Heart right ventricle (tissue), 16 donors: Measurements from ENCODE around the gene HNMT. TPM values are rescaled to one million over a fixed set of nuclear protein-coding genes. Genes with fewer than 3 reads are reported as not detected.
"Not testable (repeated sequence)": the region's sequence is repeated elsewhere in the genome, so short reads cannot be mapped to it uniquely, and the experiment has no call there.

Experiments
- ATAC-seq, 8 donors: fragments of 200-7000 bp; cut with Tn5 transposase; one replicate each; pipeline ENCODE4 v1.9.1; 2020; ENCODE audit warnings: mild to moderate bottlenecking in 8 of 8, moderate library complexity in 8 of 8, moderate number of reproducible peaks in 1 of 8
- DNase-seq, 2 donors: peaks; one replicate each; pipeline ENCODE4 v3.0.0-alpha.2; 2020
- H3K27ac ChIP-seq, 10 donors: fragments of 200-600 bp; sonication (generic) in 2 of 10; one replicate each; pipeline versions ENCODE4 v1.5.0 to v1.8.0; 2020 to 2022; ENCODE audit warnings: mild to moderate bottlenecking in 3 of 10
- H3K27me3 ChIP-seq, 7 donors: fragments of 200-600 bp; one replicate each; pipeline ENCODE4 v1.8.0; 2021 to 2022; ENCODE audit warnings: mild to moderate bottlenecking in 2 of 7
- H3K36me3 ChIP-seq, 9 donors: fragments of 200-600 bp; sonication (generic) in 1 of 9; one replicate each; pipeline versions ENCODE4 v1.5.0 to v1.8.0; 2020 to 2022; ENCODE audit warnings: mild to moderate bottlenecking in 2 of 9
- H3K4me1 ChIP-seq, 9 donors: fragments of 200-600 bp; sonication (generic) in 1 of 9; one replicate each; pipeline versions ENCODE4 v1.5.0 to v1.8.0; 2020 to 2022; ENCODE audit warnings: mild to moderate bottlenecking in 4 of 9
- H3K4me3 ChIP-seq, 10 donors: fragments of 200-600 bp; sonication (generic) in 2 of 10; one replicate each; pipeline versions ENCODE4 v1.5.0 to v1.8.0; 2020 to 2022; ENCODE audit warnings: mild to moderate bottlenecking in 7 of 10, moderate library complexity in 2 of 10
- H3K9me3 ChIP-seq, 11 donors: fragments of 200-600 bp in 10 of 11; sonication (generic) in 2 of 11; one replicate each; pipeline versions ENCODE4 v1.5.0 to v1.8.0; 2013 to 2022; ENCODE audit warnings: mild to moderate bottlenecking in 2 of 11, control low read depth in 1 of 11, moderate library complexity in 1 of 11
- CTCF ChIP-seq, 9 donors: fragments of 200-600 bp; sonication (generic) in 2 of 9; IDR thresholded peaks; one replicate each; pipeline versions ENCODE4 v1.5.0 to v1.8.0; 2021 to 2022; ENCODE audit warnings: antibody characterized with exemption in 9 of 9, mild to moderate bottlenecking in 5 of 9, moderate library complexity in 1 of 9
- WGBS, 2 donors: extraction: QIAGEN DNeasy Blood & Tissue Kit; methylation state at CpG; one replicate each; pipeline ENCODE4 v1.1.7; 2013; ENCODE audit warnings: inconsistent platforms in 1 of 2; 5-methylcytosine and 5-hydroxymethylcytosine counted together
- intact Hi-C, 10 donors: fragments of 100-400 bp; cut with DNase I; formaldehyde crosslinking; loops; one replicate each; pipeline versions ENCODE4 v1.11.1 to v1.14.2; 2022
- polyA plus RNA-seq, 2 donors: library from polyadenylated mRNA; stranded (reverse); fragments of 200-250 nt; gene quantifications; one replicate each; pipeline ENCODE4 v1.2.3, GENCODE V29; 2013
- total RNA-seq, 10 donors: library from RNA; stranded (reverse); fragmentation: NEBNext Ultra II Directional in 3 of 10; extraction: Animal tissue kit (Norgen Biotek cat#: 25700) in 3 of 10; gene quantifications; one replicate each; pipeline versions ENCODE4 v1.2.1 to v1.2.4, GENCODE V29; 2021 to 2023
- donor health status: Arrhythmogenic right ventricular cardiomyopathy.
- donor health status: ischemic (EF 13 %, LVEDD 7.1; RV severe dilation, severe dysfunction).
- donor health status: healthy with polysubstance abuse.
- donor health status: DM: no; HTN: yes; CAD: no.
- donor health status: DM: no; HTN: no; CAD: no.
- donor health status: ischemic (EF 25% LVEDD 6.9; RV normal size, moderate dysfunction).
- donor health status: ischemic (EF 25% LVEDD 5.7; RV mildly dilated, moderate dysfunction).
- donor health status: healthy.
- donor health status: DM: yes; HTN: yes; CAD: no.
- donor health status: Ischemic cardiomyopathy.
- donor health status: ischemic (EF 35%, LVEDD 5.7; RV mildly dilated, moderate dysfunction).
- donor health status: nonischemic (EF 11% LVEDD 7.7; RV severe dilation, severe dysfunction).
- donor health status: DM: yes; HTN: yes; CAD: no.
- donor health status: PGD.
- donor health status: ischemic (EF 29% LVEDD 5.4; RV normal size, mild dysfunction).
- donor health status: nonischemic (EF 23%, LVEDD 6.1; RV moderate dilation, normal function).

HNMT gene
- total and polyA plus RNA-seq, 12 donors = 7.2 to 24.9 (median 10.6) TPM

- TF ChIP-seq CTCF (IDR thresholded peaks at IDR 0.05) = no peak
- Histone ChIP-seq H3K27ac (peak overlapping the region in 8 of 10 donors; percentile 16 to 90 (median 36)), H3K27me3 (no peaks in the 10 kb centered on the region), H3K4me3 (no peak overlapping the region), H3K4me1 (peaks cover 0 to 37% (median 12%) of the 10 kb centered on the region in 9 donors), H3K9me3 (no peaks in the 10 kb centered on the region), H3K36me3 (peaks cover 0 to 33% (median 0%) of the 10 kb centered on the region in 9 donors)
- 0 to 2% methylated on average over 1 of the region's 1 CpG for WGBS, 2 donors
- peak in 1 of 2 donors; percentile 41 for DNase-seq
- ATAC-seq = peak; percentile 77 to 94 (median 88)
- intact Hi-C loops = loop anchor here in 1 of 10 donors (10.0 kb wide), 1 partner anchor 105 kb away; no protein-coding TSS in a partner anchor
Measured at GRCh38 chr2:137969418-137969765, 5.1 kb downstream of the HNMT start.

DNA sequence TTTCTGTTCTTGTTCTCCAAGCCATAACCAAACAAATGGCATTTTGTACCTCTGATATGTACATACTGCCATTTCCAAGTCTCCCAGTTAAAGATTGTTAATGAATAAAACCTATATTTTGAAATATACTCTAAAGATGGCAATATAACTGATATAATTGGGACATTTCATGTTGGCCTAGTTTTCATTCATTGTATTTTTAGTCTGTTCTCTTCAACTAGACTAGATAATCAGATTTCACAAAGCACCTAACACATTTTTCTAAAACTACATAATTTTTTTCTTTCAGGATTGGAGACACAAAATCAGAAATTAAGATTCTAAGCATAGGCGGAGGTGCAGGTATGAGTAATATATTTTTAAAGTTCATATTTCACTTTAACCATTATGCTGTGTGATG lies 5.6 kb downstream of the HNMT start:
- no peak overlapping the region for H3K4me3 ChIP-seq
- ATAC-seq (no peak), DNase-seq (no peak)
- peaks cover 0 to 37% (median 12%) of the 10 kb centered on the region in 9 donors for H3K4me1 ChIP-seq
- TF ChIP-seq CTCF (IDR thresholded peaks at IDR 0.05) = no peak
- intact Hi-C loops = loop anchor here in 1 of 10 donors (10.0 kb wide), 1 partner anchor 105 kb away; no protein-coding TSS in a partner anchor
- peak overlapping the region in 7 of 10 donors; percentile 22 to 90 (median 39) for H3K27ac ChIP-seq
- 92 to 97% methylated on average over 1 of the region's 1 CpG for WGBS, 2 donors
- H3K9me3 ChIP-seq = no peaks in the 10 kb centered on the region
- H3K36me3 ChIP-seq = peaks cover 0 to 34% (median 0%) of the 10 kb centered on the region in 9 donors
- H3K27me3 ChIP-seq = no peaks in the 10 kb centered on the region

GRCh38 chr2:137971259-137971658 lies 7.0 kb downstream of the HNMT start:
- H3K27ac ChIP-seq, DNase-seq, intact Hi-C loops, H3K9me3 ChIP-seq, ATAC-seq, H3K4me3 ChIP-seq, H3K27me3 ChIP-seq: not testable (repeated sequence)
- WGBS, 2 donors = 92 to 94% methylated on average over 3 of the region's 3 CpGs
- peaks cover 0 to 34% (median 0%) of the 10 kb centered on the region in 9 donors for H3K36me3 ChIP-seq
- peaks cover 0 to 37% (median 12%) of the 10 kb centered on the region in 9 donors for H3K4me1 ChIP-seq

DNA sequence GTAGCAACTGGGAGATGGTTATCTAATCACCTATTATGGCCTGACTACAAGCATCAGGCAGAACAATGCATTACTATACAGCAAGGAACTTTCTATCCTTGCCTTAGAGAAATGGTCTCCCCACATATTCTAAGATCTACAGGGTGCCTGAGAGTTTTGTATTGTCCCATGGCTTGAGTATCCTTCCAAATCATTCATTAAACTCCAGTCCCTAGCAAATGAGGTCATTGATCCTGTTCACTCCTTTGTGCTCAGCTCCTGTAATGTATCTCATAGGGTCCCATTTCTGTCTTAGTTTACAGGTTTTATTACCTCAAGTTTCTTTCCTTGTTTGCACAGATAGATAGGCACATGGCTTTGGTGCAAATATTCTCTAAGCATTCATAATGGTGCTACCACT lies 9.0 kb downstream of the HNMT start:
- H3K4me1 ChIP-seq = peaks cover 0 to 19% (median 12%) of the 10 kb centered on the region in 9 donors
- H3K9me3 ChIP-seq = no peaks in the 10 kb centered on the region
- no peak overlapping the region for H3K27ac ChIP-seq
- ATAC-seq = no peak
- no peak for DNase-seq
- H3K27me3 ChIP-seq = no peaks in the 10 kb centered on the region
- no peak overlapping the region for H3K4me3 ChIP-seq
- peaks cover 0 to 44% (median 0%) of the 10 kb centered on the region in 9 donors for H3K36me3 ChIP-seq
- TF ChIP-seq CTCF (IDR thresholded peaks at IDR 0.05) = no peak
- intact Hi-C loops = no loop called here
